Activated CD8-positive, alpha-beta memory T cell treated with anti-CD3 and anti-CD28 coated beads for 24 hours (primary cell): ENCODE data around the gene CCDC3.
"Not testable (repeated sequence)": the region's sequence is repeated elsewhere in the genome, so short reads cannot be mapped to it uniquely, and the experiment has no call there.

Experiments used
- DNase-seq: peaks from one replicate; pipeline ENCODE4 v3.0.0-alpha.2; 2020

CCDC3 gene

DNA sequence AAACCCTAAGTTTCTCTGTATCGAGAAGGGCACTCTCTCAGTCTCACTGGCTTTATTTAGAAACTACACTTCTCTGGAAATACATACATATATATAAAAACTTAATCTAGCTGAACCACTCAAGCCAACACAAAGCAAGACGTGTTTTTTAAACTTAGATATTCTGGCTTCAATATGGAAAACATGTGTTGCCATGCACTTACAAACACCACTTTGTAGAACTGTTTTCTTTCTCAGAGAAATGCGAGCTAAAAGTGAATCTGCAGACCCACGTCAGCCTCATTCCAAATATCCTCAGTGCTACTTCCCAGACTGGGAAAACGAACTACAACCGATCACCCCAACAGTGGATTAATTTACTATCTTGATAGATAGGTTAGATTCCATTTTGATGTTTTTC lies 1.7 kb downstream of the CCDC3 start:
- DNase-seq = no peak

DNA sequence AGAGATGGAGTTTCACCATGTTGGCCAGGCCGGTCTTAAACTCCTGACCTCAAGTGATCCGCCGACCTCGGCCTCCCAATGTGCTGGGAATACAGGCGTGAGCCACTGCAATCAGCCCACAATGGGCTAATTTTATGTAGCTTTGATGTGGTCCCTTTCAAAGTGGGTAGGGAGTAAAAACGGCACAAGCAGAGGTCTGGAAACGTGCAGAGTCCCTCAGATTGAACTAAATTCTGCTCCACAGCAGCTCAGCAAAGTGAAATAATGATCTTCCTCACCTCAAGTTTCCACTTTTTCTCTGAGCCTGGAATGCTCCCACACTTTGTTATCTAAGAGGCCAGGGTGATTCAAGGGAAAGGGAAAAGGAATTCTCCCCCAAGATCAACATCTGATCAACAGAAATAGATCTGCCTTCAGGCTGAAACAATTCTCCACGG lies 6.1 kb downstream of the CCDC3 start:
- no peak for DNase-seq

GRCh38 chr10:12993595-12993994 lies 7.9 kb downstream of the CCDC3 start:
- no peak for DNase-seq

- DNase-seq = no peak
Measured at GRCh38 chr10:12985347-12985746, 16.2 kb downstream of the CCDC3 start.

- no peak for DNase-seq
Measured at GRCh38 chr10:12984165-12984747, 17.3 kb downstream of the CCDC3 start.

DNA sequence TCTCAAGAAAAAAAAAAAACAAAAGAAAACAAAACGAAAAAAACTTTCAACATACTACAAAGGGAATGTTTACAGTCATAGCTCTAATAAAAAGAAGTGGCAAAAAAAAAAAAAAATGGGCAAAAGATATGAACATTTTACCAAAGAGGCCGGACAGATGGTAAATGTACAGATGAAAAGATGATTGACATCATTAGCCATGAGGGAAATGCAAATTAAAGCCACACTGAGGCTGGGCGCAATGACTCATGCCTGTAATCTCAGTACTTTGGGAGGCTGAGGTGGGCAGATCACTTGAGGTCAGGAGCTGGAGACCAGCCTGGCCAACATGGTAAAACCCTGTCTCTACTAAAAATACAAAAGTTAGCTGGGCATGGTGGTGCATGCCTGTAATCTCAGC lies 17.9 kb downstream of the CCDC3 start:
- not testable (repeated sequence) for DNase-seq

DNA sequence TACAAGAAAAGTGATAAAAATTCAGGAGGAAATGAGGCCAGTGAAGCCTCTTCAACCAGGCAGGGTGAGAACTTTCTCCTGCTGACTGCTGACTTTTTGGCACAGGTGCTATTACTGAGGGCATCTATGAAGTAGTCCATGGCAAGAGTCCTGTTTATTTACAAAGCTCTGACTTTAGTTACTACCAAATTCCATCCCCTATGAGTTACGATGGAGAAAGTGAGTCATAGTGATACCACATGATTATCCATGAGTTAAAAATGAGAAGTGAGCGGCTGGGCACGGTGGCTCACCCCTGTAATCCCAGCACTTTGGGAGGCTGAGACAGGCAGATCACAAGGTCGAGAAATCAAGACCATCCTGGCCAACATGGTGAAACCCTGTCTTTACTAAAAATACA lies 19.9 kb downstream of the CCDC3 start:
- no peak for DNase-seq

- DNase-seq = no peak
Measured at GRCh38 chr10:12980713-12981306, 20.7 kb downstream of the CCDC3 start.

DNA sequence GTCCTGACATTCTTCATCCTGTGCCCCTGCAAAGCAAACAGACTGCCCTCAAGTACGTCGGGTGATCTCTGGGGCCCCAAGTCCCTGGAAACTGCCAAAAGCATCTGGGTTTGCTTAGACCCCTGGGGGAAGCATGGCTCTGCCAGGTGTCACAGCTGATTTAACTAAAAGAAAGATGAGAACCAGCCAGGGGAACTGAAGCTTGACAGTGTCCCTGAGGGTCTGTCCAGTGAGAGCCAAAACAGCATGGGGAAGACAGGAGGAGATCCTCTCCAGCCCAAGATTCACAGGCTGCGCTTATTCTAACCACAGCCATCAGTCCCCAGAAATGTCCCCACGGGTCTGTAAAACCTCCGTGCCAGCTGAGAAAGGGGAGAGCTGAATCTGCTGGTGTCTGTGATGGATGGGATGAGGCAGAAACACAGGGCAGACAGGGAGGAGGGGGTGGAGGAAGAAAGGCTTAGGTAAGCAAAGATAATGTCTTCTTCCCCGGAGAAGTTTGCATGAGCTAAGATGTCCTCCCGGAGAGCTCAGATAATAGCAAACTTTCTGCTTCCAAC lies 21.3 kb downstream of the CCDC3 start:
- DNase-seq = no peak

DNA sequence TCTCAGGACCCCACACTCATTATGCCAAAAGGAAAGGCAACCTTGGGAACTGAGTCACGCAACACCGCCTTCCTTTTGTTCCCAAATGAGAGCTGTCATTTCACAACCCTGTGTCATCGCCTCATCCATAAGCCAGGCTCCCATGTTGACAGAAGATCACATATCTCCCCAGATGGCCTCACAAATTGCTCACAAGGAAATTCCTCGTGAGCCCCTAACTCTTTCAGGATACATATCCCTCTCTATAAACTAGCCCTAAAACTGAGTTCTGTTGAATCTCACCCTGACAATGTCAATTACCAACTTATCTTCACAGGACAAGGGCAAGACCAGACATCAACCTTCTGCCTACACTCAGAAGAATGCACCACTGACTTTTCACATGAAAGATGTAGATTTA lies 22.6 kb downstream of the CCDC3 start:
- DNase-seq = no peak

DNA sequence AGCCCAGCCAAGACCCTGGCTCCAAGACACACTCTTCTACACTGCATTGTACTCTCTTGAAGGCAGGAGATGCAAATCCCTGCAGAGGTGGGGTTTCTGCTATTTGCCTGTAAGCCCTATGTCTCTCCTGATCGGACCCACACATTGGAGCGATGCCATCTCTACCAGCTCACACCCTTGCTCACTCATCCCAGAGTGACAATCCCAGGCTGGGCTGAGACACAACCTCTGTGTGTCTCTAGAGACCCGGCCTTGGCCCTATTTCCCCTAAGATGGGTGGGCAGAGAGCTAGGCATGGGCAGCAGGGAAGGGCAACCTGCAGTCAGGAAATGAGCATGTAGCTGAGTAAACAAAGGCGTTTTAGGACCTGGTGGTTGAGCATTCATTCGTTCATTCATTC lies 25.6 kb downstream of the CCDC3 start:
- DNase-seq = no peak

DNA sequence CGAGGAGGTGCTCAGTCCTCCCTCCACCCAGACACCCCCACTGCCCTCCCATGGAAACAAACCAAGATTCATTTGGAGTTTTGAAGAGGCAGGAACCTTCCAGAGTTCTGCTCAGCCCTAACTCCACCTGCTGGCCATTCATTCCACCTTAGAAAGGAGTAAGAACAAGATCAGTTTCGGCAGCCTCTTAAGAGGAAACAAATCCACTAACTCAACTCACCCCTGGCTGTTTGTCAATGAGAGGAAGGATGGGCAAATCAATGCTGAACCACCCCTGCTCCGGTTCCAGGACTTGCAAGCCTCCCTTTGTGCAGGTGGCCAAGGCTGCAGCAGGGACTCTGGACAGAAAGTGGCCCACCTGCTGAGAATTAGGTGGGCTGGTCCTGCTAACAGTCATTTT lies 26.2 kb downstream of the CCDC3 start:
- DNase-seq = no peak

DNA sequence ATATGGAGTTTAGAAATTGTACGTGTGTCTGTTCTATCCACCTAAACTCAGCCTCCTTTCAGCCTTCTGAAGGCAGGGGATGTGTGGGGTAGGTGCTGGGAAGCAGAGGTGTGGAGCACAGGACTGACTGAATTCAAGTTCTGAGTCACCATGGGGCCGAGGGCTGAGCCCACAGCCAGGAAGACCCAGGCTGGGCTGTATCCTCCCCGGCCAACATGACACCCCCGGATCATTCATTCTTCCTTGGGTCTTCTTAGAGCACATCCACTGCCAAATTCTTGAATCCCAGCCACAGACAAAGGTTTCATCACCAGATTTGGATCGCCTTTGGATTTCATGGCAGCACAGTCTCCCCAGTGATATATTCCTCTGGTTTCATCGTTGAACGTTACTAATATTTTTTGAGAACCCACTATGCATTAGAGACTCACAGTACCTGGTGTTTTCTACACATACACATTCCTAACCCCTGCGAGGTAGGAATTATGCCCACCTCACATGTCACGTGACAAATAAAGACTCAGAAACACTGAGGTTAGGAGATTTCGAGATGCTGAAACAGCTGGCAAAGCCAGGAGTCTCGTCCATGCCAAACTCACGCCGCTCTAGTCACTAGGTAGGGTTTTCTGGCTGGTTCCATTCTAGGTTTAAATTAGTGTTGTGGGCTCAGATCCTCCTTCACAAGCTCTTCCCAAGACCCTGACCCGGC lies 26.9 kb downstream of the CCDC3 start:
- DNase-seq = no peak

GRCh38 chr10:12974078-12974477 lies 27.4 kb downstream of the CCDC3 start:
- DNase-seq = no peak

DNA sequence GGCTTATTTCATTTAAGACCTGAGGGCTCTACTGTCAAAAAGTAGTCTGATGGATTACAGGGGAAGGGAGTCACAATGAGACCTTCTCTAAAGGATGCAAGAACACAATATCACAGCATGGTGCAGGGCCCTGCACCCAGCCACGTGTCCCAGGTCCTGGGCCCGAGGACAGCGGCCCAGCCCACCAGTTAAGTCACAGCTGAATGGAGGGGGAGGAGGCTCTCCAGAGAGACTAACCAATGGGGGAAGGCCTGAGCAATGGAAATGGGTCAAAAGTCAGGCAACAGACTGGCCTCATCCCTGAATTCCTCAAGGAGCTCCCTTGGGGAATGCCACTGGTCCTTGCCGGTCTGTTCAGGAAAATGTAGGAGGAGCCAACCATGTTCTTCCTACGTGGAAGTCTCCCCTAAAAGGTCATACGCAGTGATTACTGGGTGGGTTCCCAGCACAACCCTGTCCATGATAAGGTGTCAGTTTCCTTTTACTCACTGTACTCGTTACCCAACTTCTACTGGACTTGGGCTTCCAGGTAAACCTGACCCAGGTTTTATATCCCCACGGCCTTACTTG lies 28.3 kb downstream of the CCDC3 start:
- no peak for DNase-seq

GRCh38 chr10:12972146-12972545 lies 29.4 kb downstream of the CCDC3 start:
- DNase-seq = no peak

GRCh38 chr10:12971001-12971788 lies 30.3 kb downstream of the CCDC3 start:
- no peak for DNase-seq

DNA sequence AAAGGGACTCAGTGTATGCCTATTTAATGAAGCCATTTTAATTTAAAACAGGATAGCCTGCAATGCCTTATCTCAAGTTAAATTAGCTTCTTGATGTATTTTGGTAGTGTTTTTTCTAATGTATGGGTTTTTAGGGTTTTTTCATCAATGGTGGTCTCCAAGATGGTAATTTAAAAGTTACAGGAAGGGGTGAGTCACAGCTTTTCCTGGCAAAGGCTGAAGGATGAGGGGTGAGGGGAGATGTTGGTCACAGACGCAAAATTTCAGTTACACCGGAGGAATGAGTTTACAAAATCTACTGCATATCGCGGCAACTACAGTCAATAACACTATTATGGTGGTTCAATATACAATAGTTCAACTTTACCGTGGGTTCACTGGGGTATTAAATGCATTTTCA lies 31.6 kb downstream of the CCDC3 start:
- no peak for DNase-seq

GRCh38 chr10:12966067-12966466 lies 35.4 kb downstream of the CCDC3 start:
- DNase-seq = no peak

- no peak for DNase-seq
Measured at GRCh38 chr10:12965571-12965970, 35.9 kb downstream of the CCDC3 start.

DNA sequence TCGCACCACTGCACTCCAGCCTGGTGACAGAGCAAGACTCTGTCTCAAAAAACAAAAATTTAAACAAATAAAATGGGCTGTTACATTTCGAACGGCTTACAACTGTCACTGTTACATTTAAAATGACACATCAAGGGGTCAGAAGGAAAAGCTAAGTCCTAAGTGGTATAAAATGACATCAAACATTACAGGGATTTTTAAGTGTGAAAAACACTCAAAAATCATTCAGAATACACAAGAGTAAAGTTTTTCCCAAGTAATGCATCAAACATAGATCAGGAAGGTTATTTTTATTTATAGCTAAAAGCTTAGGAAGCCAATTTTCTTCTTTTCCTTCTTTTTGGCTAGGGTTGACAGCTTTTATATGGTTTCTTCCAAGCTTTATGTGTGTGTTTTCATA lies 39.0 kb downstream of the CCDC3 start:
- DNase-seq = no peak

DNA sequence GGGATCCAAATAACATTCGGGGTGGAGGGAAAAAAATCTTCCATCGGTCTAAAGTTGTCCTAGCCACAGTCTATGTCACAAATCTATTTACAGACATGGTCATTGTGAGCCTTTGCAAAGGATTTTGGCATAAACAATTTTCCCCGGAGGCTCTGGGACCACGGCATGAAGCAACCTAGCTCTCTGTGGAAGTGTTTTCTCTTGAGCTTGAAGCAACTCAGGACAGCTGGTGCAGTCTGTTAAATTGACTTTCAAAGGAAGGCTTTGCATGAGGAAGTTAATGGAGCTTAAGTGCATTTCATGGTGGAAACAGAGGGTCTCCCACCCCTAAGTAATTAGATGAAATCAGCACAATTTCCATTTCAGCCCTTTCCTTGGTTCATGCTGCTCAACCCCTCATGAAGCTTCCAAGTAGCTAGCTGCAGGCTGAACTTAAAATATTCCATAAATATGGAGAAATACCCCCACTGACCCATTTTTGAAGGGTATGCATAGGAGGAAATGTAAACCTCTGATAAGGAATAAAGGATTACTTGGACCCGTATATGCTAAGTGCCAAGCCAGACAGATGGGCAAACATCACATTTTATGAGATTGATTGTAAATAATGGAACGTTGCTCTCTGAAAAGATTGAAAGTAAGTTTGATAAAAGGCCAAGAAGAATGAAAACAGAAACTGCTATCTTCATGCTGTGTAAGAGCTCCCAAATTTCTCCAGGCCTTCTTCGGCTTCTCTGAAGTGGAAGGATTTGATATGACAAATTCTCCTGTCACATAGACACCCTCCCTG lies 39.9 kb downstream of the CCDC3 start:
- no peak for DNase-seq
